Nephron (organoid): ENCODE results near the gene KRTAP5-5.
"Not testable (repeated sequence)": the region's sequence is repeated elsewhere in the genome, so short reads cannot be mapped to it uniquely, and the experiment has no call there.

Experiments
- H3K27ac Mint-ChIP-seq, 3 experiments: 2 replicates each; pipeline ENCODE4 v1.8.0; 2020; ENCODE audit warnings: mixed read lengths in 3 of 3, mild to moderate bottlenecking in 2 of 3, moderate library complexity in 1 of 3
- H3K27me3 Mint-ChIP-seq: 2 replicates; pipeline ENCODE4 v1.8.0; 2021; ENCODE audit warnings: low read depth, mild to moderate bottlenecking, moderate library complexity, mixed read lengths
- H3K36me3 Mint-ChIP-seq: 2 replicates; pipeline ENCODE4 v1.8.0; 2020; ENCODE audit warnings: low read depth, mixed read lengths
- H3K4me1 Mint-ChIP-seq: 2 replicates; pipeline ENCODE4 v1.8.0; 2020; ENCODE audit warnings: mixed read lengths
- H3K4me3 Mint-ChIP-seq, 3 experiments: 2 replicates each; pipeline ENCODE4 v1.8.0; 2020; ENCODE audit warnings: mild to moderate bottlenecking in 3 of 3, mixed read lengths in 3 of 3, moderate library complexity in 2 of 3
- H3K9me3 Mint-ChIP-seq: 2 replicates; pipeline ENCODE4 v1.8.0; 2020; ENCODE audit warnings: mixed read lengths
- TF ChIP-seq, protein P1 (sequence below), 3 experiments: fragments of 200-600 bp; sonication (generic); IDR thresholded peaks; one replicate each; pipeline ENCODE4 v1.5.0; 2021; ENCODE audit warnings: antibody characterized with exemption in 3 of 3; ENCODE audit not compliant: unreplicated experiment in 3 of 3

Gene KRTAP5-5

DNA sequence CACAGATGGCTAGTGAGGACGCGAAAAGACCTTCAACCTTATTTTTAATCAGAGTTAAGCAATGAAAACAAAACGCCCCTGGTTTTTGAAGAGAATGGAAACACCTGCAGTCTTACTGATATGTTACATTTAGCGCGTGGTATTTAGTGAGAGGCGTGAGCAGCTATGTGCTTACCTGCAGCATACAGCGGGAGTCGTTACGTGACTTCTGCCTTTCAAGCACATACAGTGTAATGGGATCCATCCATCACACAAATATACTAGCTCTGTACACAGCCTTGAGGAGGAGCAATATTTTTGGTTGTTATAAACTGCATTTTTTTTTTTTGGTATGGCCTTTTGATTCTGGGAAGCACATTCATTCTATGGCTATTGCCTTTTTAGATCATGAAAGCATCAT lies 36.9 kb upstream of the KRTAP5-5 start:
- no peaks in the 10 kb centered on the region for H3K36me3 Mint-ChIP-seq
- H3K4me3 Mint-ChIP-seq, result no peak overlapping the region
- TF ChIP-seq, protein P1, sequence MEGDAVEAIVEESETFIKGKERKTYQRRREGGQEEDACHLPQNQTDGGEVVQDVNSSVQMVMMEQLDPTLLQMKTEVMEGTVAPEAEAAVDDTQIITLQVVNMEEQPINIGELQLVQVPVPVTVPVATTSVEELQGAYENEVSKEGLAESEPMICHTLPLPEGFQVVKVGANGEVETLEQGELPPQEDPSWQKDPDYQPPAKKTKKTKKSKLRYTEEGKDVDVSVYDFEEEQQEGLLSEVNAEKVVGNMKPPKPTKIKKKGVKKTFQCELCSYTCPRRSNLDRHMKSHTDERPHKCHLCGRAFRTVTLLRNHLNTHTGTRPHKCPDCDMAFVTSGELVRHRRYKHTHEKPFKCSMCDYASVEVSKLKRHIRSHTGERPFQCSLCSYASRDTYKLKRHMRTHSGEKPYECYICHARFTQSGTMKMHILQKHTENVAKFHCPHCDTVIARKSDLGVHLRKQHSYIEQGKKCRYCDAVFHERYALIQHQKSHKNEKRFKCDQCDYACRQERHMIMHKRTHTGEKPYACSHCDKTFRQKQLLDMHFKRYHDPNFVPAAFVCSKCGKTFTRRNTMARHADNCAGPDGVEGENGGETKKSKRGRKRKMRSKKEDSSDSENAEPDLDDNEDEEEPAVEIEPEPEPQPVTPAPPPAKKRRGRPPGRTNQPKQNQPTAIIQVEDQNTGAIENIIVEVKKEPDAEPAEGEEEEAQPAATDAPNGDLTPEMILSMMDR (IDR thresholded peaks at IDR 0.05; ENCODE audit: unreplicated experiment in 3 of 3), result no peak
- H3K4me1 Mint-ChIP-seq, result peaks cover 17% of the 10 kb centered on the region
- H3K27ac Mint-ChIP-seq, result no peak overlapping the region
- H3K27me3 Mint-ChIP-seq, result peaks cover 83% of the 10 kb centered on the region
- H3K9me3 Mint-ChIP-seq, result no peaks in the 10 kb centered on the region

DNA sequence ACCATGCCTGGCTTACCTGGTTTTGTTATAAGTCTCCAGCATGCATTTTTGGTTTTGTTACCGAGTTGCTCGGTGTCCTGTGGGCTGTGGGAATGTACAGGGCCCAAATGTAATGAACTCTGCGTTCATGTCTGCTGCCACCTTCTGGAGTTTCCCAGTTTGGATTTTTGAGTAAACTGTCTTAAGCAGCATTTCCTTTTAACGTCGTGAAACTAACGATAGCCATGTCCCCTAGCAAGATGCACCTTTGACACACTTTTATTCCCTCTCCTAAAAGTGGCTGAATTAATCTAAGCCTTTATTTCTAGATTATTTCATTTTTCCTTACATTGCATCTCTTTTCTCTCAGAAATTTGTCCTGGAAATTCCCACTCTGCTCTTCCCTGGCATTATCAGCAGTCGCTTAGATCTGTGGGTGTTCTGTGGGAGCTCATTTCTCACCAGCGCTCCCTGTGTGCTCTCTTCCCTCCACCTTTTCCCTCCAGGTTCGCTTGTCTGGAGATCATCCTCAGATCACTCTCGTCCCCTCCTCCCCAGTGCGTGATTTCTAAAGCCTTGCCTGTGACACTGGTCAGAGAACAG lies 33.5 kb upstream of the KRTAP5-5 start:
- peaks cover 79% of the 10 kb centered on the region for H3K27me3 Mint-ChIP-seq
- not testable (repeated sequence) for H3K9me3 Mint-ChIP-seq, H3K27ac Mint-ChIP-seq, H3K36me3 Mint-ChIP-seq, H3K4me3 Mint-ChIP-seq
- peaks cover 12% of the 10 kb centered on the region for H3K4me1 Mint-ChIP-seq

DNA sequence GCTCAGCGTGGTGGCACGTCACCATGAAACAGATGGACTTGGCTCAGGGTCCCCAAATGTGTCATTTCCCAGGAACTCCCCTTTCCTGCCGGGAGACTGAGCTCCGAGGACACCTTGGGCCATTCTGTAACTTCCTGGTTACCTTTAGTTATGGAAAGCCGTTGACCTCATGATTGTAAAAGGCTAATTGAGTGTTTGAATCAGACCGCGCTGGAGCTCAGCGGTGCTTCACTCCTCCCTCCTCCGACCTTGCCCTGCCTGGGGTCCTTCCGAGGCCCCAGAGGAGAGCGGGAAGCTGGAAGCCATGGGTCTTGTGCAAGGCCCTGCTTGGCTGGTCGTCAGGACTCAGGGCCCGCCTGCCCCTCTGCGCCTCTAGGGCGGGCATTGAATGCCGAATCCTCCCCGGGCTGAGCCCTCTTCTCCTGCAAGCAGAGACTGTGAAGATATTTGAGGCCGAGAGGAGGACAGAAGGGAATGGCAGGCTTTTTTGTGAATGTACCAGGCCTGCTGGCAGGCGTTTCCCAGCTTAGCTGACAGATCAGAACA lies 32.9 kb upstream of the KRTAP5-5 start:
- Mint-ChIP-seq H3K4me1 (peaks cover 12% of the 10 kb centered on the region), H3K27me3 (peaks cover 84% of the 10 kb centered on the region)
- H3K4me3 Mint-ChIP-seq, H3K9me3 Mint-ChIP-seq, H3K27ac Mint-ChIP-seq, H3K36me3 Mint-ChIP-seq: not testable (repeated sequence)

DNA sequence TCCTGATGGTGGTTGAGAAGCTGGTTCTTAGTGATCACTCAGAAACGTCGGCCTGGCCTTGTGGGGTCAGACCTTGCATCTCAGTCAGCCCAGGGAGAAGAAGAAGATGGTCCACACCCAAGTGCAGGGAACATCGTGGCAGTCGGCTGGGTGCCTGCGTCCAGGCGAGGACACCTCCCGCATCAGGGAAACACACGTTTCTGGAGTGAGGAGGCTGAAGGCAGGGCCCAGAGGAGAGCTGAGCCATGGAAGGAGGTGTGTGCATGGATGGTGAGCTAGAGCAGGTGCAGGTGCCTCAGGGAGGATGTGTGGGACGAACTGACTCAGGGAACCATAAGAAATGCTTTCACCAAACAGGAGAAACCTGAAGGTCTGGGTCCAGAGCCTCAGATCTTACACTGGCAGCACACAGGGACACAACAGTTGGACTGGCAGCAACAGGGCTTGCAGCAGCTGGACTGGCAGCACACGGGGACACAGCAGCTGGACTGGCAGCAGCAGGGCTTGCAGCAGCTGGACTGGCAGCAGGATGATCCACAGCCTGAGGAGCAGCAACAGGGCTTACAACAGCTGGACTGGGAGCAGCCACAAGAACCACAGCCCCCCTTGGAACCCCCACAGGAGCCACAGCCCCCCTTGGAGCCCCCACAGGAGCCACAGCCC lies 32.1 kb upstream of the KRTAP5-5 start:
- H3K4me1 Mint-ChIP-seq, result peaks cover 12% of the 10 kb centered on the region
- H3K27me3 Mint-ChIP-seq, result peaks cover 84% of the 10 kb centered on the region
- TF ChIP-seq, protein P1 (IDR thresholded peaks at IDR 0.05; ENCODE audit: unreplicated experiment in 3 of 3), result no peak
- H3K9me3 Mint-ChIP-seq, result peaks cover 9% of the 10 kb centered on the region
- no peak overlapping the region for H3K27ac Mint-ChIP-seq
- H3K36me3 Mint-ChIP-seq, result no peaks in the 10 kb centered on the region
- no peak overlapping the region for H3K4me3 Mint-ChIP-seq

DNA sequence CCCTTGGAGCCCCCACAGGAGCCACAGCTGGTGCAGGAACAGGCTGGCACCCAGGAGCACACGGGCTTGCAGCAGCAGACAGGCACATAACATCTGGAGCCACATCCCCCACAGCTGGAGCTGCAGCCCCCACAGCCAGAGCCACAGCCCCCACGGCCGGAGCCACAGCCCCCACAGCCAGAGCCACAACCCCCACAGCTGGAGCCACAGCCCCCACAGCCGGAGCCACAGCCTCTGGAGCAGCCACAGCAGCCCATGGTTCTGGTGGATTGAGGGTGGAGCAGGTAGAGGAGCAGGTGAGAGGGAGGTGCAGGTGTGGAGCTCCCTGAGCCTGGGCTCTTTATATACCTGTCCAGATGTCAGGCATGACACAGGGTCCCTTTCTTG lies 31.6 kb upstream of the KRTAP5-5 start, which contains the start of gene KRTAP5-2:
Gene KRTAP5-2, minus strand, starts transcription at position 301 of the 387 bp plus-strand sequence. Its CDS starts 44 bp downstream, at position 257.
- peaks cover 10% of the 10 kb centered on the region for H3K9me3 Mint-ChIP-seq
- H3K4me3 Mint-ChIP-seq, result no peak within 1 kb of the TSS
- H3K27me3 Mint-ChIP-seq, result peaks cover 81% of the 10 kb centered on the region
- H3K27ac Mint-ChIP-seq, result no peak within 1 kb of the TSS
- H3K36me3 Mint-ChIP-seq, result no peaks in the 10 kb centered on the region
- peaks cover 12% of the 10 kb centered on the region for H3K4me1 Mint-ChIP-seq
- TF ChIP-seq, protein P1 (IDR thresholded peaks at IDR 0.05; ENCODE audit: unreplicated experiment in 3 of 3), result no peak

DNA sequence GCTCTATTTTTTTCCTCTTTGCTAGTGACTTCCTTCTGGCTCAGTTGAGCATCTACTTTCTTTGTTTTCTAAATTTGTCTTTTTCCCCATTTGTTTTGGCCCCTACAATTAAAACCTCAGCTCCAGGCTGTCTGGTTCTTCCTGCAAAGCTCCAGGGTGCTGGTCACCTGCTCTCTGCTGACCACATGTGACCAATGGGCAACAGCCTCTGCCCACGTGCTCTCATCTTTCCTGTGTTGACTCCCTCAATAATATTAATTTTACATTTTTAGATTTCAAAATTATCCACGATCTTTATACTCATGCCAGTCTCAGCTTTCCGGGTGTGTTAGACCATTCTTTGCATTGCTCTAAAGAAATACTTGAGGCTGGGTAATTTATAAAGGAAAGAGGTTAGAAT lies 31.2 kb upstream of the KRTAP5-5 start:
- H3K4me3 Mint-ChIP-seq, H3K36me3 Mint-ChIP-seq, H3K27ac Mint-ChIP-seq: not testable (repeated sequence)
- peaks cover 12% of the 10 kb centered on the region for H3K4me1 Mint-ChIP-seq
- peaks cover 81% of the 10 kb centered on the region for H3K27me3 Mint-ChIP-seq
- peaks cover 12% of the 10 kb centered on the region for H3K9me3 Mint-ChIP-seq

DNA sequence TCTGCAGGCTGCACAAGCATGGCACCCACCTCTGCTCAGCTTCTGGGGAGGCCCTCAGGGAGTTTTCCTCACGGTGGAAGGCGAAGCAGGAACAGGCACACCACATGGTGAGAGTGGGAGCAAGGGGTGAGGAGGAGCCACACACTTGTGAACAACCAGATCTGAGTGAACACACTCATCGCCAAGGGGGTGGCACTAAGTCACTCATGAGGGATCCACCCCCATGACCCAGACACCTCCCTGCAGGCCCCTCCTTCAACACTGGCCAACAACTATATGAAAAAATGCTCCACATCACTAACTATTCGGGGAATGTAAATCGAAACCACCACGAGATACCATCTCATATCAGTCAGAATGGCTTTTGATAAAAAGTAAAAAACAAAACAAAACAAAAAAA lies 30.8 kb upstream of the KRTAP5-5 start:
- H3K4me1 Mint-ChIP-seq, result peaks cover 12% of the 10 kb centered on the region
- TF ChIP-seq, protein P1 (IDR thresholded peaks at IDR 0.05; ENCODE audit: unreplicated experiment in 3 of 3), result no peak
- H3K9me3 Mint-ChIP-seq, result peaks cover 12% of the 10 kb centered on the region
- no peak overlapping the region for H3K4me3 Mint-ChIP-seq
- H3K36me3 Mint-ChIP-seq, result no peaks in the 10 kb centered on the region
- peaks cover 81% of the 10 kb centered on the region for H3K27me3 Mint-ChIP-seq
- no peak overlapping the region for H3K27ac Mint-ChIP-seq
